Measurements from ENCODE around the gene WDR73.

The WDR73 gene

GRCh38 chr15:84608707-84609284, 45.3 kb downstream of the WDR73 start:
- no peak for DNase-seq

GRCh38 chr15:84606653-84607120, 47.4 kb downstream of the WDR73 start:
- no peak for DNase-seq

- DNase-seq: no peak
Measured at GRCh38 chr15:84605554-84605882, 48.6 kb downstream of the WDR73 start.

- DNase-seq: no peak
Measured at GRCh38 chr15:84604826-84605553, 49.1 kb downstream of the WDR73 start.

GRCh38 chr15:84603630-84604379, 50.3 kb downstream of the WDR73 start:
- DNase-seq: no peak

- DNase-seq: no peak
Measured at GRCh38 chr15:84601555-84601838, 52.6 kb downstream of the WDR73 start.

- peak; percentile 90 for DNase-seq
Measured at GRCh38 chr15:84600687-84601554, 53.2 kb downstream of the WDR73 start, which contains the start of gene ZSCAN2. Gene ZSCAN2, plus strand, starts transcription at chr15:84601009. Its CDS starts 2,919 bp downstream, at chr15:84603928.

- DNase-seq: no peak
Measured at GRCh38 chr15:84600331-84600686, 53.8 kb downstream of the WDR73 start.

- DNase-seq: no peak
Measured at GRCh38 chr15:84599906-84600305, 54.2 kb downstream of the WDR73 start.

GRCh38 chr15:84598993-84599392, 55.1 kb downstream of the WDR73 start:
- peak; percentile 5 for DNase-seq

- no peak for DNase-seq
Measured at GRCh38 chr15:84598250-84598649, 55.8 kb downstream of the WDR73 start.

- no peak for DNase-seq
Measured at GRCh38 chr15:84597296-84597695, 56.8 kb downstream of the WDR73 start.

- no peak for DNase-seq
Measured at GRCh38 chr15:84595660-84596059, 58.4 kb downstream of the WDR73 start.

GRCh38 chr15:84594617-84595290, 59.3 kb downstream of the WDR73 start:
- no peak for DNase-seq

- DNase-seq: no peak
Measured at GRCh38 chr15:84591815-84592214, 62.3 kb downstream of the WDR73 start.

GRCh38 chr15:84590406-84590805, 63.7 kb downstream of the WDR73 start:
- DNase-seq: no peak

Data from NCI-H524 treated with DMSO at 0.1 percent for 48 hours (cell line).